Naive thymus-derived CD4-positive, alpha-beta T cell (primary cell): ENCODE data around the gene SERPINB8. TPM values are rescaled to one million over a fixed set of nuclear protein-coding genes. Genes with fewer than 3 reads are reported as not detected.

Experiments used
- ATAC-seq: fragments of 150-1000 bp; cut with Tn5 transposase; 2 replicates; pipeline ENCODE4 v1.10.0; 2021; ENCODE audit warnings: mild to moderate bottlenecking, moderate library complexity
- CTCF ChIA-PET: fragments of 350-600 bp; sonication (Branson Sonifier 250); formaldehyde crosslinking; loops from one replicate; lab custom pipeline; 2021; ENCODE audit warnings: antibody characterized with exemption; lab: Charles Lee
- POLR2A ChIA-PET: fragments of 350-600 bp; sonication (Branson Sonifier 250); formaldehyde crosslinking; loops from one replicate; lab custom pipeline; 2021; ENCODE audit warnings: antibody characterized with exemption, inconsistent platforms; lab: Charles Lee
- DNase-seq, 9 donors: peaks; one replicate each; pipeline versions ENCODE4 v3.0.0 to v3.0.0-alpha.2; 2020 to 2022; ENCODE audit warnings: mixed read lengths in 1 of 9
- H3K27ac ChIP-seq: one replicate; pipeline ENCODE4 v1.7.0; 2013; ENCODE audit warnings: mild to moderate bottlenecking, low read depth, low read length, moderate library complexity
- H3K27me3 ChIP-seq, 2 donors: one replicate each; pipeline ENCODE4 v1.7.0; 2013; ENCODE audit warnings: low read length in 2 of 2, mild to moderate bottlenecking in 2 of 2, moderate library complexity in 2 of 2; ENCODE audit not compliant: control insufficient read depth in 2 of 2, insufficient read depth in 2 of 2
- H3K36me3 ChIP-seq, 3 experiments: 1 replicate in 2 of 3; 2 replicates in 1 of 3; pipeline ENCODE4 v1.7.0; 2013; ENCODE audit warnings: low read length in 3 of 3, mild to moderate bottlenecking in 3 of 3, moderate library complexity in 1 of 3; ENCODE audit not compliant: insufficient read depth in 3 of 3, control insufficient read depth in 2 of 3
- H3K4me1 ChIP-seq, 2 donors: one replicate each; pipeline ENCODE4 v1.7.0; 2013; ENCODE audit warnings: low read length in 2 of 2, mild to moderate bottlenecking in 2 of 2, moderate library complexity in 1 of 2; ENCODE audit not compliant: control insufficient read depth in 2 of 2, insufficient read depth in 2 of 2
- H3K4me3 ChIP-seq: 2 replicates; pipeline ENCODE4 v1.7.0; 2013; ENCODE audit warnings: mild to moderate bottlenecking, low read length
- H3K9me3 ChIP-seq, 3 experiments: 1 replicate in 2 of 3; 2 replicates in 1 of 3; pipeline ENCODE4 v1.7.0; 2013; ENCODE audit warnings: low read length in 3 of 3; ENCODE audit not compliant: control insufficient read depth in 2 of 3
- H3K27ac Mint-ChIP-seq, 9 donors: one replicate each; pipeline ENCODE4 v1.8.0; 2020 to 2022; ENCODE audit warnings: mixed read lengths in 9 of 9, mild to moderate bottlenecking in 8 of 9, moderate library complexity in 5 of 9, inconsistent platforms in 2 of 9
- H3K27me3 Mint-ChIP-seq, 5 donors: one replicate each; pipeline ENCODE4 v1.8.0; 2021 to 2022; ENCODE audit warnings: mixed read lengths in 5 of 5, mild to moderate bottlenecking in 1 of 5
- H3K36me3 Mint-ChIP-seq, 5 donors: one replicate each; pipeline ENCODE4 v1.8.0; 2020 to 2022; ENCODE audit warnings: mixed read lengths in 5 of 5, mild to moderate bottlenecking in 3 of 5, inconsistent platforms in 1 of 5
- H3K4me1 Mint-ChIP-seq, 7 donors: one replicate each; pipeline ENCODE4 v1.8.0; 2020 to 2022; ENCODE audit warnings: mixed read lengths in 7 of 7, mild to moderate bottlenecking in 3 of 7, inconsistent platforms in 1 of 7
- H3K4me3 Mint-ChIP-seq, 10 donors: one replicate each; pipeline ENCODE4 v1.8.0; 2020 to 2022; ENCODE audit warnings: mild to moderate bottlenecking in 10 of 10, mixed read lengths in 10 of 10, moderate library complexity in 6 of 10, inconsistent platforms in 2 of 10
- H3K9me3 Mint-ChIP-seq, 11 donors: one replicate each; pipeline ENCODE4 v1.8.0; 2020 to 2022; ENCODE audit warnings: mixed read lengths in 11 of 11, mild to moderate bottlenecking in 4 of 11, inconsistent platforms in 1 of 11, moderate library complexity in 1 of 11
- intact Hi-C, 2 donors: fragments of 100-400 bp; cut with micrococcal nuclease; formaldehyde crosslinking; loops; one replicate each; pipeline ENCODE4 v1.15.1; 2023
- polyA plus RNA-seq, 2 donors: library from polyadenylated mRNA; unstranded; fragments of 300-500 nt; fragmentation: Illumina TruSeq; gene quantifications; one replicate each; pipeline ENCODE4 v1.2.3, GENCODE V29; 2021
- total RNA-seq, 6 experiments: library from RNA in 5 of 6; stranded (reverse) in 5 of 6; gene quantifications; 1 replicate in 5 of 6; 2 replicates in 1 of 6; pipeline ENCODE4 v1.2.3 and lab custom pipeline; 2021 to 2026

Gene SERPINB8
- total and polyA plus RNA-seq, 7 experiments from 2014 or later, result 7.8 to 15.7 (median 9.7) TPM

DNA sequence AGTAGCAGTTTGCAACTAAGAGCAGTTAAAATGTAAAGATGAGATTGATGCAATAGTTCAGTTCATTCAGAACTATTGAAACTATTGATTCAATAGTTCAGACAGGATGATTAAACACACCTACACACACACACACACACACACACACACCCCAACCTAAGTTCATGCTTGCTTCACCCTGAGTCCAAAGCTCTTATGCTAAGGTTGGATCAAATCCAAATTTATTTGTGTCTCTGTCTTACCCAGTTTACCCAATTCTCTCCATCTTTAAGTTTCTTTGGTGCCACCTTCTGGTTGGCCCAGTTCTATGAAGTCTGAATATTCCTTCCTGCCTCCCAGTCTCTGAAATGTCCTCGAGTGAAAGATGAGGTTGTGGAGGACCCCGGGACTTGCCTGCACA lies 5.1 kb downstream of the SERPINB8 start:
- no peaks in the 10 kb centered on the region for H3K27me3 ChIP-seq
- H3K9me3 Mint-ChIP-seq, result no peaks in the 10 kb centered on the region
- ChIA-PET POLR2A (no interaction called here), CTCF (interaction anchor here (0.7 to 3.0 kb wide), 5 partner anchors 8 to 457 kb away, joined by 3 to 21 read pairs (median 5); no protein-coding TSS in a partner anchor)
- H3K27me3 Mint-ChIP-seq, result peaks cover 0 to 10% (median 0%) of the 10 kb centered on the region in 5 donors
- H3K36me3 Mint-ChIP-seq, result peaks cover 0 to 2% (median 0%) of the 10 kb centered on the region in 5 donors
- H3K27ac ChIP-seq, result no peak overlapping the region
- ATAC-seq (no peak), DNase-seq (peak in 1 of 9 donors; percentile 23)
- no peaks in the 10 kb centered on the region for H3K9me3 ChIP-seq
- peaks cover 23 to 33% (median 28%) of the 10 kb centered on the region in 7 donors for H3K4me1 Mint-ChIP-seq
- H3K36me3 ChIP-seq, result peaks cover 0 to 6% (median 0%) of the 10 kb centered on the region in 3 experiments
- peak overlapping the region in 3 of 9 donors; percentile 48 to 72 (median 65) for H3K27ac Mint-ChIP-seq
- H3K4me1 ChIP-seq, result peaks cover 5 to 13% of the 10 kb centered on the region in 2 donors
- no peak overlapping the region for H3K4me3 Mint-ChIP-seq
- intact Hi-C loops, result loop anchor here (1.0 to 10.0 kb wide), 6 partner anchors 12 to 1790 kb away; partner anchors contain the start of genes PHLPP1 (in 1 of the 2), PIGN (in 1 of the 2) and RELCH (in 1 of the 2)
- no peak overlapping the region for H3K4me3 ChIP-seq

DNA sequence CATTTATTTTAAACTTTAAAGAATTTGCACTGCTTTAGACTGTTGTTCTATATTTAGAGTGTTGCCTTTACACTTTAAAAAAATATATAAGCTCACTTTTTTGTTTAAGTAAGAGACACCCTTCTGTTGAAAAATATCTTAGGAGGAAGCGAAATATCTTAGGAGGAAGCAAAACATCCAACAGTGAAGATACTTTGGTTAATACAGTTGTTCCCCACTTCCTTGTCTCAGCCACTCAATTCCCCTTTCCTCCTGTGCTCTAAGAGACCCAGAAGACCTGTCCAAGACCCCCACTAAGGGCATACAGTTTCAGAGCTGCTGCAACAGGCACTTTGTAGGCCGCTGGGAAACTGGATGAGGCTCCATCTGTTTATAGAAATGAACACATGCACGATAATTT lies 5.7 kb downstream of the SERPINB8 start:
- peak overlapping the region in 1 of 9 donors; percentile 4 for H3K27ac Mint-ChIP-seq
- no peaks in the 10 kb centered on the region for H3K27me3 ChIP-seq
- H3K27ac ChIP-seq, result no peak overlapping the region
- no peak for DNase-seq
- peaks cover 0 to 4% (median 3%) of the 10 kb centered on the region in 3 experiments for H3K36me3 ChIP-seq
- peaks cover 5 to 13% of the 10 kb centered on the region in 2 donors for H3K4me1 ChIP-seq
- H3K27me3 Mint-ChIP-seq, result peaks cover 0 to 9% (median 0%) of the 10 kb centered on the region in 5 donors
- intact Hi-C loops, result loop anchor here (1.0 to 10.0 kb wide), 6 partner anchors 12 to 1791 kb away; partner anchors contain the start of genes PHLPP1 (in 1 of the 2), PIGN (in 1 of the 2) and RELCH (in 1 of the 2)
- H3K36me3 Mint-ChIP-seq, result peaks cover 0 to 5% (median 0%) of the 10 kb centered on the region in 5 donors
- POLR2A ChIA-PET, result no interaction called here
- peak; percentile 55 for ATAC-seq
- H3K4me1 Mint-ChIP-seq, result peaks cover 21 to 31% (median 27%) of the 10 kb centered on the region in 7 donors
- H3K9me3 Mint-ChIP-seq, result no peaks in the 10 kb centered on the region
- no peak overlapping the region for H3K4me3 Mint-ChIP-seq
- CTCF ChIA-PET, result interaction anchor here (0.7 to 3.0 kb wide), 8 partner anchors 9 to 462 kb away, joined by 3 to 21 read pairs (median 4); no protein-coding TSS in a partner anchor
- no peak overlapping the region for H3K4me3 ChIP-seq
- H3K9me3 ChIP-seq, result no peaks in the 10 kb centered on the region

DNA sequence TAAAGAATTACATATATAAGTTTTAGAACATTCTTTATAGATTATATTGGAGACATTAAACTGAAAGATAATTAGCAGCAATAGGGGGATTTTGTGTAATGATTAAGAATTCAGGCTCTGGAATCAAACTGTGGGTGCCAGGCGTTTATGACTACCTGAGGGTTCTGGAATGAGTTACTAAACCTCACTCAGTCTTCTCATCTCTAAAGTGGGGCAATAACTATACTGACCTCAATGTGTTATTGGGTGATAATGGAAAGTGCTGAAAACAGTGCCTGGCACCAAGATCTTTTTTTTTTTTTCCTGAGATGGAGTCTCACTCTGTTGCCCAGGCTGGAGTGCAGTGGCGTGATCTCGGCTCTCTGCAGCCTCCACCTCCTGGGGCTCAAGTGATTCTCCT lies 7.2 kb downstream of the SERPINB8 start:
- H3K9me3 ChIP-seq, result no peaks in the 10 kb centered on the region
- peaks cover 0 to 8% of the 10 kb centered on the region in 2 donors for H3K4me1 ChIP-seq
- intact Hi-C loops, result loop anchor here (10.0 kb wide), 3 partner anchors 962 to 1792 kb away; partner anchors contain the start of genes PHLPP1 (in 1 of the 2), PIGN (in 1 of the 2) and RELCH (in 1 of the 2)
- ATAC-seq, result no peak
- H3K4me3 ChIP-seq, result no peak overlapping the region
- peaks cover 0 to 6% (median 0%) of the 10 kb centered on the region in 5 donors for H3K27me3 Mint-ChIP-seq
- peaks cover 0 to 18% (median 6%) of the 10 kb centered on the region in 3 experiments for H3K36me3 ChIP-seq
- ChIA-PET CTCF (interaction anchor here (0.9 kb wide), 1 partner anchor 13 kb away, joined by 4 read pairs; no protein-coding TSS in a partner anchor), POLR2A (no interaction called here)
- no peak overlapping the region for H3K27ac Mint-ChIP-seq
- H3K4me1 Mint-ChIP-seq, result peaks cover 8 to 26% (median 13%) of the 10 kb centered on the region in 7 donors
- no peak for DNase-seq
- H3K4me3 Mint-ChIP-seq, result no peak overlapping the region
- H3K27ac ChIP-seq, result no peak overlapping the region
- H3K9me3 Mint-ChIP-seq, result no peaks in the 10 kb centered on the region
- peaks cover 2 to 19% (median 11%) of the 10 kb centered on the region in 5 donors for H3K36me3 Mint-ChIP-seq
- H3K27me3 ChIP-seq, result no peaks in the 10 kb centered on the region

DNA sequence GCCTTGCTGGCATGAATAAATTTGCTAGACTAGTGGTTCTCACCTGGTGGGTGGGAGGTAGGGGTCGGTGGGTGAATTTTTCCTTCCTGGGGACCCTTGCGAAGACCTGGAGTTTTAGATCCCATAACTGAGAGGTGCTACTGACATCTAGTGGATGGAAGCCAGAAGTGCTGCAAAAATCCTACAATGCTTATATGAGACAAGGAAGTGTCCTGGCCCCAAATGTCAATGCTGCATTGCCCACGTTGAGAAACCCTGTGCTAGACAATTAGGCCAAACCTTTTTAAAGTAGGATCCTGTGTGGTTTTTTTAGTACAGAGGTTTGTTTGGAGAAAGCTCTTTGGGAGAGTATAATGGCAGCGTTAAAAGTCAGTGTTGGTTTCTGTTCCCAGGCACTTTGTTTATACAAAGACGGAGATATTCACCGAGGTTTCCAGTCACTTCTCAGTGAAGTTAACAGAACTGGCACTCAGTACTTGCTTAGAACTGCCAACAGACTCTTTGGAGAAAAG lies 9.6 kb downstream of the SERPINB8 start:
- H3K9me3 Mint-ChIP-seq, result no peaks in the 10 kb centered on the region
- peak; percentile 78 for ATAC-seq
- Histone ChIP-seq H3K27me3 (no peaks in the 10 kb centered on the region), H3K27ac (no peak overlapping the region), H3K4me1 (peaks cover 0 to 8% of the 10 kb centered on the region in 2 donors), H3K36me3 (peaks cover 0 to 33% (median 6%) of the 10 kb centered on the region in 3 experiments), H3K9me3 (no peaks in the 10 kb centered on the region), H3K4me3 (no peak overlapping the region)
- H3K27ac Mint-ChIP-seq, result peak overlapping the region in 2 of 9 donors; percentile 58 to 79
- peaks cover 0 to 3% (median 0%) of the 10 kb centered on the region in 5 donors for H3K27me3 Mint-ChIP-seq
- peak in 6 of 9 donors; percentile 20 to 52 (median 34) for DNase-seq
- peak overlapping the region in 1 of 10 donors; percentile 18 for H3K4me3 Mint-ChIP-seq
- intact Hi-C loops, result loop anchor here (1.0 to 10.0 kb wide), 9 partner anchors 9 to 1795 kb away; partner anchors contain the start of genes PHLPP1 (in 1 of the 2), PIGN (in 1 of the 2), RELCH (in 1 of the 2) and SERPINB8 (in 1 of the 2)
- peaks cover 6 to 22% (median 10%) of the 10 kb centered on the region in 7 donors for H3K4me1 Mint-ChIP-seq
- ChIA-PET CTCF (interaction anchor here (1.9 kb wide), 1 partner anchor 16 kb away, joined by 7 read pairs; no protein-coding TSS in a partner anchor), POLR2A (no interaction called here)
- peaks cover 0 to 41% (median 22%) of the 10 kb centered on the region in 5 donors for H3K36me3 Mint-ChIP-seq

DNA sequence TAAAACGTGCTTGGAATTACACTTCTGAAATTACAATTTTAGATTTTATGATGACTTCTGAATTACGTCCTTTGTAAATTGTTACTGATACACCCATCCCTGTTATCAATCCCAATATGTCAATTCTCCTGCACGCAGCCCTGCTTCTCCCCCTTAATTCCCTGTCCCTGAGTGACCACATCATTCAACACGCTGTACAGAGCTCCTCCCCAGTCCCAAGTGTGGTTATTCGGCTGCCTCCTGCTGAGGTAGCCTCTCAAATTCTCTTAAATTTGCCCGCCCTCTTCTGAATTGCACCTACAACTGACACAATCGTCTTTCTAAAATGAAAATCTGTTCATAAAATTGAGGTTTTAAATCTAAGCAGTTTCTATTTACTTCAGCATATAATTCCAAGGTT lies 10.1 kb downstream of the SERPINB8 start:
- ATAC-seq (no peak), DNase-seq (no peak)
- CTCF ChIA-PET, result interaction anchor here (1.9 to 2.2 kb wide), 2 partner anchors 16 to 461 kb away, joined by 7 read pairs; no protein-coding TSS in a partner anchor
- no peaks in the 10 kb centered on the region for H3K9me3 ChIP-seq
- H3K27me3 Mint-ChIP-seq, result no peaks in the 10 kb centered on the region
- intact Hi-C loops, result no loop called here
- no peaks in the 10 kb centered on the region for H3K9me3 Mint-ChIP-seq
- H3K4me1 ChIP-seq, result peaks cover 0 to 8% of the 10 kb centered on the region in 2 donors
- H3K27me3 ChIP-seq, result no peaks in the 10 kb centered on the region
- H3K36me3 ChIP-seq, result peaks cover 0 to 35% (median 6%) of the 10 kb centered on the region in 3 experiments
- peak overlapping the region in 2 of 9 donors; percentile 1 to 32 for H3K27ac Mint-ChIP-seq
- H3K36me3 Mint-ChIP-seq, result peaks cover 0 to 46% (median 22%) of the 10 kb centered on the region in 5 donors
- H3K27ac ChIP-seq, result no peak overlapping the region
- no peak overlapping the region for H3K4me3 ChIP-seq
- peaks cover 6 to 18% (median 10%) of the 10 kb centered on the region in 7 donors for H3K4me1 Mint-ChIP-seq
- POLR2A ChIA-PET, result no interaction called here
- peak overlapping the region in 1 of 10 donors; percentile 33 for H3K4me3 Mint-ChIP-seq

DNA sequence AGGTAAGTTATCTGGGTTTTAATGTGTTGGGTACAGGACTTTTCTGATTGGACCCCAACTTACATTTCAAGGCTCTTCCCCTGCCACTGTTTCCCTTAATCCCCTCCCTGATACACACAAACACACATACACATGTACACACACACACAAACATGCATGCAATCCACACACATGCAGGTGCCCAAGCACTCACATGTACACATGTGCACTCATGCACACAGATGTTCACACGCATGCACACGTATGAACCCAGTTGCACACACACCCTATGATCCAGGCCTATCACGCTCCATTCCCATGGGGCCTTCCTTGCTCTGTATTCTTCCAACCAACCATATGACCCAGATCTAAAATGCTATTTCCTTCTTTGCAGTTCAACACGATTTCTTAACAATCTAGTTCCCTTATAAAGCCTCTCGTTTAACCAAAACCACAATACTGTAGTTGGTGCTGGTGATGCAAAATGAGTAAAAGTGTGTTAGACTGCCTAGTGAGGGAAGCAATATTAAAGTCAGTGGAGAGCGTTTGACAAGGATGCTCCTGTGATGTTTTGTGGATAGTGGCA lies 11.1 kb downstream of the SERPINB8 start:
- Histone ChIP-seq H3K4me3 (no peak overlapping the region), H3K9me3 (no peaks in the 10 kb centered on the region), H3K27me3 (no peaks in the 10 kb centered on the region), H3K27ac (no peak overlapping the region), H3K36me3 (peaks cover 0 to 43% (median 6%) of the 10 kb centered on the region in 3 experiments), H3K4me1 (peaks cover 0 to 8% of the 10 kb centered on the region in 2 donors)
- Mint-ChIP-seq H3K27ac (no peak overlapping the region), H3K9me3 (no peaks in the 10 kb centered on the region), H3K36me3 (peaks cover 0 to 55% (median 22%) of the 10 kb centered on the region in 5 donors), H3K4me3 (no peak overlapping the region), H3K4me1 (peaks cover 4 to 16% (median 7%) of the 10 kb centered on the region in 7 donors), H3K27me3 (no peaks in the 10 kb centered on the region)
- POLR2A ChIA-PET, result no interaction called here
- CTCF ChIA-PET, result interaction anchor here (1.9 to 2.2 kb wide), 2 partner anchors 17 to 462 kb away, joined by 7 read pairs; no protein-coding TSS in a partner anchor
- DNase-seq (no peak), ATAC-seq (peak; percentile 50)
- intact Hi-C loops, result no loop called here
